H9 (cell line): ENCODE measurements around the gene BANP. TPM values are rescaled to one million over a fixed set of nuclear protein-coding genes. Genes with fewer than 3 reads are reported as not detected.

Experiments
- DNase-seq: peaks from one replicate; pipeline ENCODE4 v3.0.0-alpha.2; 2017
- H2AFZ ChIP-seq: one replicate; pipeline ENCODE4 v1.6.1; 2013; ENCODE audit warnings: mild to moderate bottlenecking, low read length, control low read depth, moderate library complexity
- H2AK5ac ChIP-seq: 2 replicates; pipeline ENCODE4 v1.6.1; 2013; ENCODE audit warnings: low read length, control low read depth, mixed read lengths; ENCODE audit not compliant: insufficient read length
- H2BK120ac ChIP-seq: one replicate; pipeline ENCODE4 v1.6.1; 2013; ENCODE audit warnings: low read depth, mild to moderate bottlenecking, low read length, control low read depth, inconsistent platforms; ENCODE audit not compliant: poor library complexity, severe bottlenecking
- H2BK12ac ChIP-seq: 2 replicates; pipeline ENCODE4 v1.6.1; 2013; ENCODE audit warnings: low read length, control low read depth, mixed read lengths, low read depth; ENCODE audit not compliant: insufficient read length
- H2BK15ac ChIP-seq: 2 replicates; pipeline ENCODE4 v1.6.1; 2013; ENCODE audit warnings: low read depth, low read length, control low read depth
- H2BK20ac ChIP-seq: one replicate; pipeline ENCODE4 v1.6.1; 2013; ENCODE audit warnings: low read depth, mild to moderate bottlenecking, low read length, control low read depth, inconsistent platforms; ENCODE audit not compliant: poor library complexity, severe bottlenecking
- H2BK5ac ChIP-seq: 2 replicates; pipeline ENCODE4 v1.6.1; 2013; ENCODE audit warnings: low read length, control low read depth, mixed read lengths; ENCODE audit not compliant: insufficient read length
- H3K14ac ChIP-seq: 2 replicates; pipeline ENCODE4 v1.6.1; 2013; ENCODE audit warnings: low read length, control low read depth; ENCODE audit not compliant: insufficient read depth
- H3K18ac ChIP-seq: 2 replicates; pipeline ENCODE4 v1.6.1; 2013; ENCODE audit warnings: low read depth, mild to moderate bottlenecking, mixed read lengths, low read length, control low read depth; ENCODE audit not compliant: insufficient read length
- H3K23ac ChIP-seq: 2 replicates; pipeline ENCODE4 v1.6.1; 2013; ENCODE audit warnings: low read length, control low read depth, mixed read lengths, low read depth; ENCODE audit not compliant: insufficient read length
- H3K23me2 ChIP-seq: 2 replicates; pipeline ENCODE4 v1.6.1; 2013; ENCODE audit warnings: low read depth, mild to moderate bottlenecking, mixed read lengths, low read length, control low read depth; ENCODE audit not compliant: insufficient read length, poor library complexity, severe bottlenecking
- H3K27ac ChIP-seq: 2 replicates; pipeline ENCODE4 v1.5.1; 2013; ENCODE audit warnings: low read length, control low read depth, mixed read lengths, low read depth; ENCODE audit not compliant: insufficient read length
- H3K27me3 ChIP-seq: 2 replicates; pipeline ENCODE4 v1.6.1; 2013; ENCODE audit warnings: low read length, control low read depth, inconsistent platforms; ENCODE audit not compliant: insufficient read depth
- H3K4ac ChIP-seq: 2 replicates; pipeline ENCODE4 v1.6.1; 2013; ENCODE audit warnings: low read depth, mild to moderate bottlenecking, control low read depth, inconsistent platforms, low read length, moderate library complexity
- H3K4me1 ChIP-seq: 2 replicates; pipeline ENCODE4 v1.6.1; 2013; ENCODE audit warnings: low read length, control low read depth, inconsistent platforms; ENCODE audit not compliant: insufficient read depth
- H3K4me2 ChIP-seq: 2 replicates; pipeline ENCODE4 v1.6.1; 2013; ENCODE audit warnings: low read length, control low read depth, mixed read lengths; ENCODE audit not compliant: insufficient read length, insufficient read depth
- H3K56ac ChIP-seq: 2 replicates; pipeline ENCODE4 v1.6.1; 2013; ENCODE audit warnings: low read depth, mild to moderate bottlenecking, mixed read lengths, low read length, control low read depth; ENCODE audit not compliant: insufficient read length
- H3K79me1 ChIP-seq: 2 replicates; pipeline ENCODE4 v1.6.1; 2013; ENCODE audit warnings: low read depth, mild to moderate bottlenecking, moderate library complexity, low read length, control low read depth, inconsistent platforms; ENCODE audit not compliant: insufficient read depth, poor library complexity, severe bottlenecking
- H3K79me2 ChIP-seq: 2 replicates; pipeline ENCODE4 v1.6.1; 2013; ENCODE audit warnings: low read length, control low read depth, inconsistent platforms; ENCODE audit not compliant: insufficient read depth
- H3K9ac ChIP-seq: 2 replicates; pipeline ENCODE4 v1.6.1; 2013; ENCODE audit warnings: low read length, control low read depth, mixed read lengths; ENCODE audit not compliant: insufficient read length; ENCODE audit errors: extremely low read depth
- H3K9me3 ChIP-seq: one replicate; pipeline ENCODE4 v1.6.1; 2013; ENCODE audit warnings: low read depth, low read length, inconsistent platforms; ENCODE audit not compliant: control insufficient read depth
- H3T11ph ChIP-seq: one replicate; pipeline ENCODE4 v1.6.1; 2013; ENCODE audit warnings: mild to moderate bottlenecking, low read length, control low read depth, inconsistent platforms
- H4K20me1 ChIP-seq: one replicate; pipeline ENCODE4 v1.6.1; 2013; ENCODE audit not compliant: control insufficient read depth, insufficient read length, insufficient read depth
- H4K5ac ChIP-seq: 2 replicates; pipeline ENCODE4 v1.6.1; 2013; ENCODE audit warnings: low read depth, mild to moderate bottlenecking, mixed read lengths, low read length, control low read depth; ENCODE audit not compliant: insufficient read length
- H4K8ac ChIP-seq: replicated peaks from 2 replicates; pipeline ENCODE4 v1.6.1; 2013; ENCODE audit warnings: low read length, control low read depth, mixed read lengths, low read depth; ENCODE audit not compliant: insufficient read length
- H4K91ac ChIP-seq: 2 replicates; pipeline ENCODE4 v1.6.1; 2013; ENCODE audit warnings: low read depth, mild to moderate bottlenecking, moderate library complexity, mixed read lengths, low read length, control low read depth; ENCODE audit not compliant: insufficient read length
- H3K27ac Mint-ChIP-seq, 3 experiments: 2 replicates in 2 of 3; 3 replicates in 1 of 3; pipeline ENCODE4 v1.8.0; 2020 to 2021; ENCODE audit warnings: mixed read lengths in 3 of 3, mild to moderate bottlenecking in 1 of 3, moderate library complexity in 1 of 3
- H3K27me3 Mint-ChIP-seq: 2 replicates; pipeline ENCODE4 v1.8.0; 2021; ENCODE audit warnings: low read depth, mild to moderate bottlenecking, moderate library complexity, mixed read lengths
- H3K36me3 Mint-ChIP-seq, 3 experiments: 2 replicates in 2 of 3; 3 replicates in 1 of 3; pipeline ENCODE4 v1.8.0; 2020 to 2021; ENCODE audit warnings: low read depth in 3 of 3, mixed read lengths in 3 of 3; ENCODE audit not compliant: insufficient read depth in 1 of 3
- H3K4me1 Mint-ChIP-seq, 2 experiments: 2 replicates each; pipeline ENCODE4 v1.8.0; 2020; ENCODE audit warnings: mixed read lengths in 2 of 2
- H3K4me3 Mint-ChIP-seq, 2 experiments: 2 replicates in 1 of 2; 3 replicates in 1 of 2; pipeline ENCODE4 v1.8.0; 2020 to 2021; ENCODE audit warnings: mild to moderate bottlenecking in 2 of 2, mixed read lengths in 2 of 2, moderate library complexity in 1 of 2
- H3K9me3 Mint-ChIP-seq, 2 experiments: 2 replicates in 1 of 2; 3 replicates in 1 of 2; pipeline ENCODE4 v1.8.0; 2020; ENCODE audit warnings: mild to moderate bottlenecking in 2 of 2, mixed read lengths in 2 of 2, moderate library complexity in 1 of 2
- WGBS: extraction: QIAGEN DNeasy Blood & Tissue Kit; methylation state at CpG from one replicate; pipeline ENCODE4 v1.1.7; 2013; ENCODE audit warnings: missing lambda C conversion rate, low lambda C conversion rate, mixed read lengths; ENCODE audit not compliant: insufficient read length; ENCODE audit errors: extremely low coverage; 5-methylcytosine and 5-hydroxymethylcytosine counted together
- total RNA-seq: library from RNA; stranded (reverse); gene quantifications from 2 replicates; pipeline ENCODE4 v1.2.1, GENCODE V29; 2021
- TF ChIP-seq, protein P1 (sequence below): fragments of 200-600 bp; sonication (generic); conservative IDR thresholded peaks from 3 replicates; pipeline ENCODE4 v1.8.0; 2021; ENCODE audit warnings: antibody characterized with exemption, mild to moderate bottlenecking

The BANP gene
- total RNA-seq, 1 experiment from 2014 or later = 24.9 TPM

- no peak overlapping the region for H3K4me3 Mint-ChIP-seq
- Histone ChIP-seq H4K91ac (no peak overlapping the region), H3K56ac (no peak overlapping the region), H3K9ac (no peak overlapping the region), H3K79me1 (peaks cover 13% of the 10 kb centered on the region), H3T11ph (no peak overlapping the region), H2BK20ac (no peak overlapping the region), H2AK5ac (no peak overlapping the region), H3K27me3 (no peaks in the 10 kb centered on the region; the same call in 1 of the 2 replicates), H3K23ac (no peak overlapping the region), H2BK15ac (no peak overlapping the region), H2AFZ (no peak overlapping the region), H2BK120ac (no peak overlapping the region), H3K4ac (no peak overlapping the region), H3K4me1 (no peaks in the 10 kb centered on the region), H3K4me2 (no peak overlapping the region), H3K23me2 (no peaks in the 10 kb centered on the region), H4K8ac (no peak overlapping the region), H3K9me3 (no peaks in the 10 kb centered on the region), H3K79me2 (peaks cover 12% of the 10 kb centered on the region; the same call in 1 of the 2 replicates), H2BK5ac (no peak overlapping the region), H4K20me1 (no peaks in the 10 kb centered on the region), H2BK12ac (no peak overlapping the region), H4K5ac (no peak overlapping the region), H3K14ac (no peak overlapping the region), H3K18ac (no peak overlapping the region), H3K27ac (no peak overlapping the region)
- H3K27me3 Mint-ChIP-seq = peaks cover 1% of the 10 kb centered on the region
- H3K36me3 Mint-ChIP-seq = peaks cover 8 to 17% (median 15%) of the 10 kb centered on the region in 3 experiments; a peak in 6 of 7 replicates
- TF ChIP-seq, protein P1, sequence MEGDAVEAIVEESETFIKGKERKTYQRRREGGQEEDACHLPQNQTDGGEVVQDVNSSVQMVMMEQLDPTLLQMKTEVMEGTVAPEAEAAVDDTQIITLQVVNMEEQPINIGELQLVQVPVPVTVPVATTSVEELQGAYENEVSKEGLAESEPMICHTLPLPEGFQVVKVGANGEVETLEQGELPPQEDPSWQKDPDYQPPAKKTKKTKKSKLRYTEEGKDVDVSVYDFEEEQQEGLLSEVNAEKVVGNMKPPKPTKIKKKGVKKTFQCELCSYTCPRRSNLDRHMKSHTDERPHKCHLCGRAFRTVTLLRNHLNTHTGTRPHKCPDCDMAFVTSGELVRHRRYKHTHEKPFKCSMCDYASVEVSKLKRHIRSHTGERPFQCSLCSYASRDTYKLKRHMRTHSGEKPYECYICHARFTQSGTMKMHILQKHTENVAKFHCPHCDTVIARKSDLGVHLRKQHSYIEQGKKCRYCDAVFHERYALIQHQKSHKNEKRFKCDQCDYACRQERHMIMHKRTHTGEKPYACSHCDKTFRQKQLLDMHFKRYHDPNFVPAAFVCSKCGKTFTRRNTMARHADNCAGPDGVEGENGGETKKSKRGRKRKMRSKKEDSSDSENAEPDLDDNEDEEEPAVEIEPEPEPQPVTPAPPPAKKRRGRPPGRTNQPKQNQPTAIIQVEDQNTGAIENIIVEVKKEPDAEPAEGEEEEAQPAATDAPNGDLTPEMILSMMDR = no peak
- no peak for DNase-seq
- H3K4me1 Mint-ChIP-seq = peaks cover 37 to 38% of the 10 kb centered on the region in 2 experiments
- H3K9me3 Mint-ChIP-seq = no peaks in the 10 kb centered on the region
- peak overlapping the region in 1 of 3 experiments; percentile 71; a peak in 2 of 7 replicates for H3K27ac Mint-ChIP-seq
- no CpG with 5 or more reads among the region's 5 CpGs for WGBS
Measured at GRCh38 chr16:87960296-87960695, 9.1 kb downstream of the BANP start.
